Lower leg skin (tissue), 4 donors: ENCODE results near the gene NAALADL2. TPM values are rescaled to one million over a fixed set of nuclear protein-coding genes. Genes with fewer than 3 reads are reported as not detected.

ENCODE experiments used
- DNase-seq, 2 donors: peaks; one replicate each; pipeline ENCODE4 v3.0.0-alpha.2; 2019; ENCODE audit warnings: low spot score in 2 of 2
- H3K4me3 ChIP-seq: fragments of 200-600 bp; sonication (generic); 2 replicates; pipeline ENCODE4 v1.5.1; 2017; ENCODE audit warnings: mild to moderate bottlenecking, low read depth; ENCODE audit not compliant: poor library complexity, severe bottlenecking
- POLR2A ChIP-seq, 2 donors: fragments of 450-650 bp; IDR thresholded peaks; one replicate each; pipeline ENCODE4 v1.6.1; 2016 to 2017; ENCODE audit warnings: antibody characterized with exemption in 2 of 2, mild to moderate bottlenecking in 1 of 2, moderate library complexity in 1 of 2
- WGBS, 2 donors: methylation state at CpG; one replicate each; pipeline ENCODE4 v1.1.5; 2018; 5-methylcytosine and 5-hydroxymethylcytosine counted together
- intact Hi-C: fragments of 100-400 bp; cut with DNase I; formaldehyde crosslinking; loops from one replicate; pipeline ENCODE4 v1.15.0; 2023; ENCODE audit warnings: low total_unique reads
- total RNA-seq, 4 donors: library from RNA; depleted of rRNA; stranded (reverse); fragments of >200 nt; gene quantifications; one replicate each; pipeline ENCODE4 v1.1.0, GENCODE V29; 2016
- TF ChIP-seq, protein P1 (sequence below), 3 donors: fragments of 450-650 bp; IDR thresholded peaks; one replicate each; pipeline ENCODE4 v1.5.1; 2016; ENCODE audit warnings: antibody characterized with exemption in 3 of 3, mild to moderate bottlenecking in 3 of 3, moderate library complexity in 2 of 3

Gene NAALADL2
- total RNA-seq, 4 donors from 2014 or later = 3.6 to 8.1 (median 4.6) TPM

DNA sequence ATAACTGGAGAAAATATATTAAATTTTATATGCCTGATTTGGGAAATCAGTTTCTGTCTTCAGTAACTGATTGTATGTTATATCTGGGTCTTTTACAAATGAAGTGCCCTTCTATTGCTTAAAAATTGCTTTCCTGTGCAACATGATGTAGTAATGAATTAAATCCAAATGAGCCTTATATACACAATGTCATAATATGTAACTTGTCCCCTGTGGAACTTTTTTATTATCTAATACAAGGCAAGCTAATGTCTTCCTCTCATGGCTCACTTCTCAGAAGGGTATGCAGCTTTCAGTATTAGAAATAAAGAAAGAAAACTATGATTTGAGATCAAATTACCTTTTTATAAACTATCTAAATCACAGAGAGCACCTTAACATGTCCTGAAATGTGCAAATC lies 248.9 kb downstream of the NAALADL2 start:
- intact Hi-C loops = no loop called here
- TF ChIP-seq, protein P1, sequence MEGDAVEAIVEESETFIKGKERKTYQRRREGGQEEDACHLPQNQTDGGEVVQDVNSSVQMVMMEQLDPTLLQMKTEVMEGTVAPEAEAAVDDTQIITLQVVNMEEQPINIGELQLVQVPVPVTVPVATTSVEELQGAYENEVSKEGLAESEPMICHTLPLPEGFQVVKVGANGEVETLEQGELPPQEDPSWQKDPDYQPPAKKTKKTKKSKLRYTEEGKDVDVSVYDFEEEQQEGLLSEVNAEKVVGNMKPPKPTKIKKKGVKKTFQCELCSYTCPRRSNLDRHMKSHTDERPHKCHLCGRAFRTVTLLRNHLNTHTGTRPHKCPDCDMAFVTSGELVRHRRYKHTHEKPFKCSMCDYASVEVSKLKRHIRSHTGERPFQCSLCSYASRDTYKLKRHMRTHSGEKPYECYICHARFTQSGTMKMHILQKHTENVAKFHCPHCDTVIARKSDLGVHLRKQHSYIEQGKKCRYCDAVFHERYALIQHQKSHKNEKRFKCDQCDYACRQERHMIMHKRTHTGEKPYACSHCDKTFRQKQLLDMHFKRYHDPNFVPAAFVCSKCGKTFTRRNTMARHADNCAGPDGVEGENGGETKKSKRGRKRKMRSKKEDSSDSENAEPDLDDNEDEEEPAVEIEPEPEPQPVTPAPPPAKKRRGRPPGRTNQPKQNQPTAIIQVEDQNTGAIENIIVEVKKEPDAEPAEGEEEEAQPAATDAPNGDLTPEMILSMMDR (IDR thresholded peaks at IDR 0.05) = no peak
- TF ChIP-seq POLR2A (IDR thresholded peaks at IDR 0.05) = no peak
- H3K4me3 ChIP-seq = no peak overlapping the region

DNA sequence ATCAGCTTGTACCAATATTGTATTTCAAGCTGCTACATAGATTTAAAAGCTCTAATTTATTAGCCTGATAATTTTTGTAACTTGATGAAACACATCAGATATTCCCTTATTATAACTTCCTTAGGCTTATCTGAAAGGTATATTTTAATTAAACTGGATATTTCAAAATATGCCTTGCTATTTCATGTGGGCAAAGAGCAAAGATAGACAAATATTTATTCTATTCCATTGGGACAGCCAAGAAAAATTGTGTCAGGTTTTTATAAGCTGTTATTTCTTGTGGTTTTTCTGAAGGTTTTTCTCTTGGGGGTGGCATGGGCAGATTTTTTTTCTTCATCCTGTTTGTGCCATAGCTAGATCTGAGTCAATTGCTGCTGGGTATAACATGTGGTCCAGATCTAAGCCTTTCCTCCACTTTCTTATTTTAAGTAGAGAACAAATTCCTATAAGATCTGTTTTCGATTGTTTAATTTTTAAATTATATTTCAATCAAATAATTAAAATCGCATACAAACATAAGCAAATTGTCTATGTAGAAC lies 249.5 kb downstream of the NAALADL2 start:
- TF ChIP-seq, protein P1 (IDR thresholded peaks at IDR 0.05) = no peak
- no peak for TF ChIP-seq POLR2A (IDR thresholded peaks at IDR 0.05)
- WGBS, 2 donors = 74 to 76% methylated on average over 2 of the region's 2 CpGs
- intact Hi-C loops = no loop called here

More for the DNA sequence above, 248.9 kb downstream of the NAALADL2 start:
- DNase-seq = no peak

DNA sequence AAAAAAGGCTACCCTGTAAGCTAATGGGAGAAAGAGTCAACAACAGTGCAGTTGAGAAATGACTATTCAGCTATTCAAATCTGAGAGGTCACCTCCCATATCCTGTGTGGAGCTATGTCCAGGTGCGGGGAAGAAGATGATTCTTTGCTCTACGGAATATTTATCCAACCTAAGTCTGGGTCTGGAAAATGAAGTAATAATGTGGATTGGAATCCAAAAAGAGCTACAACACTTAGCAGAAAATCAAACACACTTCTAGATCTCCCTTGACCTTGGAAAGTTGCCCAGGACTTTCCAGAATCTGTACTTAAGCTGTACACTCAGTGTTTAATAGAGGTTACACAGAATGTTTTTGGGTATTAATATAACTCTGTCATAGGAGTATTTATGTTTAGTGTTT lies 251.9 kb downstream of the NAALADL2 start:
- 90% methylated on average over 2 of the region's 2 CpGs for WGBS, 2 donors
- H3K4me3 ChIP-seq = no peak overlapping the region
- intact Hi-C loops = no loop called here
- DNase-seq = no peak
- TF ChIP-seq, protein P1 (IDR thresholded peaks at IDR 0.05) = no peak
- no peak for TF ChIP-seq POLR2A (IDR thresholded peaks at IDR 0.05)

More for the DNA sequence above, 249.5 kb downstream of the NAALADL2 start:
- no peak for DNase-seq
- no peak overlapping the region for H3K4me3 ChIP-seq

DNA sequence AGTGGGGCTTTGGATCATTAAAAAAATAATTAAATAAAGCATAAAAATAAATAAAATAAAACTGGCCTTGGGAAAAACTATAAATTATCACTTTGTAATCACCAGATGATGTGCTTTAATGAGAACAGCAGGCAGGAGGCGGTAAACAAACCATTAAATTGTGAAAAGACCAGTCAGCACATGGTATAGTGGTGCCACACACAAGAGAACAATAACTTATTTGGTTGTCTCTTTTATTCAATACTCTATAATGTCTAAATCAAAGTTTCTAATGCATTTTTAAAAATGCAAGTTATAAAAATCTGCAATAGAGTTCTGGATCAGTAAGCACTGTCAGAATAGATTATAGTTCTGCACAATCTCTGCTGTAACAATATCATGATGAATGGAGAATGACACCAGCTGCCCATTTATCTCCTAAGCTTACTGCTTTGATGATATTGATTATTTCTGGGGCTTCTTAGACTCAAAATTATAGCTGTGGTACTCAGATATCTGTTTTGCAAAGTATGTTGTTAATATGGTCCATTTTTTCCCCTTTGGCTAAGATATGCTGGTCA lies 259.3 kb downstream of the NAALADL2 start:
- 95 to 97% methylated on average over 1 of the region's 1 CpG for WGBS, 2 donors
- no peak overlapping the region for H3K4me3 ChIP-seq
- intact Hi-C loops = no loop called here
- no peak for TF ChIP-seq POLR2A (IDR thresholded peaks at IDR 0.05)
- TF ChIP-seq, protein P1 (IDR thresholded peaks at IDR 0.05) = no peak
- DNase-seq = no peak

DNA sequence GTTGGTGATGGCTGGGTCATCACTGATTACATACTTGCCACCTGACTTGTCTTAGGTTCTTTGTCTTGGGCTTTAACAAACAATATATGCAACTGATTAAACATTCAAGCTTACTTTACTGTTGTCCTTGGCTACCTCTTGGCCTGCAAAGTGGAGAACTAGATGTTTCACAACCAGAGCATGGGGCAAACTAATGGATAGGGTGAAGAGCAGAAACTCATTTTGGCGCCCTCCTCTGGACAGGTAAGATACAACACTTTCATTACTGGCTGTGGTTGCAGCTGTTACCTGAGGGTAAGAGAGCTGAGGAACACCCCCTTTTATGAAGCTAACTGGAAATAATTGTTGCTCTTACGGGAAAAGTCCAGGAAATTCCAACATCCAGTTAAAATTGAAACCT lies 262.1 kb downstream of the NAALADL2 start:
- DNase-seq = no peak
- 44 to 47% methylated on average over 2 of the region's 2 CpGs for WGBS, 2 donors
- TF ChIP-seq POLR2A (IDR thresholded peaks at IDR 0.05) = no peak
- TF ChIP-seq, protein P1 (IDR thresholded peaks at IDR 0.05) = no peak

More for the DNA sequence above, 262.1 kb downstream of the NAALADL2 start:
- no peak overlapping the region for H3K4me3 ChIP-seq
- intact Hi-C loops = no loop called here
